Keratinocyte (primary cell): Measurements from ENCODE around the gene TMEM17. TPM values are rescaled to one million over a fixed set of nuclear protein-coding genes. Genes with fewer than 3 reads are reported as not detected.

ENCODE experiments used
- DNase-seq: peaks from one replicate; pipeline ENCODE4 v3.0.0-alpha.2; 2011; ENCODE audit warnings: low read depth, missing footprints, low spot score
- FAIRE-seq: peaks from 2 replicates; lab custom pipeline; 2011; peaks lifted over from hg19 to GRCh38; lab: Jason Lieb, UNC
- H2AFZ ChIP-seq: 2 replicates; pipeline ENCODE4 v1.6.0; 2012; ENCODE audit warnings: low read length, control low read depth, inconsistent platforms; ENCODE audit not compliant: control insufficient read depth
- H3K27ac ChIP-seq: 2 replicates; pipeline ENCODE4 v1.5.1; 2011; ENCODE audit warnings: low read length; ENCODE audit not compliant: control insufficient read depth, insufficient read depth
- H3K27me3 ChIP-seq: 3 replicates; pipeline ENCODE4 v1.6.0; 2011; ENCODE audit warnings: low read length; ENCODE audit not compliant: control insufficient read depth, insufficient read depth; ENCODE audit errors: extremely low read depth
- H3K36me3 ChIP-seq, 2 experiments: 2 replicates in 1 of 2; 3 replicates in 1 of 2; pipeline ENCODE4 v1.5.1; 2011; ENCODE audit warnings: low read length in 2 of 2, mild to moderate bottlenecking in 1 of 2; ENCODE audit not compliant: control insufficient read depth in 2 of 2, insufficient read depth in 2 of 2; ENCODE audit errors: extremely low read depth in 1 of 2
- H3K4me1 ChIP-seq: 3 replicates; pipeline ENCODE4 v1.5.1; 2011; ENCODE audit warnings: low read length; ENCODE audit not compliant: control insufficient read depth, insufficient read depth; ENCODE audit errors: extremely low read depth
- H3K4me2 ChIP-seq: 3 replicates; pipeline ENCODE4 v1.6.0; 2011; ENCODE audit warnings: low read depth, low read length; ENCODE audit not compliant: control insufficient read depth, insufficient read depth; ENCODE audit errors: extremely low read depth
- H3K4me3 ChIP-seq, 3 experiments: fragments of 200-600 bp in 1 of 3; sonication (generic) in 1 of 3; 2 replicates in 2 of 3; 3 replicates in 1 of 3; pipeline ENCODE4 v1.5.1; 2011 to 2016; ENCODE audit warnings: low read length in 3 of 3, mild to moderate bottlenecking in 3 of 3, control low read depth in 2 of 3, inconsistent platforms in 1 of 3, low read depth in 1 of 3, mixed read lengths in 1 of 3, mixed run types in 1 of 3, moderate library complexity in 1 of 3; ENCODE audit not compliant: control insufficient read depth in 2 of 3, insufficient read depth in 2 of 3; ENCODE audit errors: extremely low read depth in 1 of 3
- H3K79me2 ChIP-seq: 2 replicates; pipeline ENCODE4 v1.6.0; 2012; ENCODE audit warnings: low read length; ENCODE audit not compliant: control insufficient read depth, insufficient read depth
- H3K9ac ChIP-seq: 3 replicates; pipeline ENCODE4 v1.6.0; 2011; ENCODE audit warnings: low read length; ENCODE audit not compliant: control insufficient read depth, insufficient read depth; ENCODE audit errors: extremely low read depth
- H3K9me1 ChIP-seq: 3 replicates; pipeline ENCODE4 v1.6.0; 2011; ENCODE audit warnings: low read length; ENCODE audit not compliant: control insufficient read depth, insufficient read depth; ENCODE audit errors: extremely low read depth
- H3K9me3 ChIP-seq: 2 replicates; pipeline ENCODE4 v1.5.1; 2012; ENCODE audit warnings: low read depth, low read length; ENCODE audit not compliant: control insufficient read depth
- H4K20me1 ChIP-seq: 3 replicates; pipeline ENCODE4 v1.6.0; 2011; ENCODE audit warnings: low read length; ENCODE audit not compliant: control insufficient read depth, insufficient read depth; ENCODE audit errors: extremely low read depth
- EZH2 ChIP-seq: IDR thresholded peaks from one replicate; pipeline ENCODE4 v1.6.1; 2012; ENCODE audit warnings: inconsistent platforms, mild to moderate bottlenecking, low read length, moderate library complexity
- dilution Hi-C: fragments of 300-500 bp; cut with MboI; formaldehyde crosslinking; loops from one replicate; pipeline ENCODE4 v1.7.0; 2020; ENCODE audit warnings: low sequenced_read_pairs; ENCODE audit not compliant: extremely low pct_ligation_motif_present
- polyA plus RNA-seq, 5 experiments: library from polyadenylated mRNA; depleted of rRNA in 3 of 5; stranded (reverse) in 3 of 5; stranded (forward) in 1 of 5; unstranded in 1 of 5; fragments of >200 nt; gene quantifications; 1 replicate in 1 of 5; 2 replicates in 3 of 5; 3 replicates in 1 of 5; pipeline versions ENCODE4 v1.2.1 to v1.2.3, GENCODE V29; 2011 to 2012; ENCODE audit warnings: missing spikeins in 2 of 5, low read depth in 1 of 5, low replicate concordance in 1 of 5
- TF ChIP-seq, protein P1 (sequence below), 3 experiments: IDR thresholded peaks in 1 of 3; conservative IDR thresholded peaks in 1 of 3; optimal IDR thresholded peaks in 1 of 3; 2 replicates in 2 of 3; 3 replicates in 1 of 3; pipeline versions ENCODE3 to v1.5.1; 2011; ENCODE audit warnings: low read length in 3 of 3, mild to moderate bottlenecking in 3 of 3, moderate library complexity in 2 of 3, control low read depth in 1 of 3, inconsistent platforms in 1 of 3; ENCODE audit not compliant: insufficient read depth in 2 of 3; ENCODE audit errors: extremely low read depth in 1 of 3

Gene TMEM17
- polyA plus RNA-seq, 1 donor (not counting 4 experiments of a cell fraction or from before 2014, with no cell fraction given): 5.1 TPM

DNA sequence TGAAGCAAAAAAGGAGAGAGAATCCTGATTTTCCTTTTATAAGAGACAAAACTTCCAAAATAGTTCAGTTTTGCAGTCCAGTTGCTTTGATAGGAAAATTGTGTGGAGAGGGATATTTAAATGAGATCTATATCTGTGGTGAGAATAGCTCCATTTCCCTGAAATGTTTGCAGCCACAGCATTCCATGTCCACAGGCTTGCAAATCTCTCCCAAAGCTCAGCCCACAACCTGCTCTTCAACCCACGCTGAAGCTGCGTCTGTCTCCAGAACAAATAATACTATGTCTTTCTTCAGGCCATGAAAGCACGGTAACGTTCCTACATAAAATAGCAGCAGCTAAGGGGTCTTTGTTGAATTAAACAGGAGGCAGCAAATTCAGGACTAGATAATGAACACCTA lies 31.8 kb downstream of the TMEM17 start:
- H3K9ac ChIP-seq: no peak overlapping the region
- H3K27me3 ChIP-seq: no peaks in the 10 kb centered on the region
- no peaks in the 10 kb centered on the region for H4K20me1 ChIP-seq
- TF ChIP-seq, protein P1, sequence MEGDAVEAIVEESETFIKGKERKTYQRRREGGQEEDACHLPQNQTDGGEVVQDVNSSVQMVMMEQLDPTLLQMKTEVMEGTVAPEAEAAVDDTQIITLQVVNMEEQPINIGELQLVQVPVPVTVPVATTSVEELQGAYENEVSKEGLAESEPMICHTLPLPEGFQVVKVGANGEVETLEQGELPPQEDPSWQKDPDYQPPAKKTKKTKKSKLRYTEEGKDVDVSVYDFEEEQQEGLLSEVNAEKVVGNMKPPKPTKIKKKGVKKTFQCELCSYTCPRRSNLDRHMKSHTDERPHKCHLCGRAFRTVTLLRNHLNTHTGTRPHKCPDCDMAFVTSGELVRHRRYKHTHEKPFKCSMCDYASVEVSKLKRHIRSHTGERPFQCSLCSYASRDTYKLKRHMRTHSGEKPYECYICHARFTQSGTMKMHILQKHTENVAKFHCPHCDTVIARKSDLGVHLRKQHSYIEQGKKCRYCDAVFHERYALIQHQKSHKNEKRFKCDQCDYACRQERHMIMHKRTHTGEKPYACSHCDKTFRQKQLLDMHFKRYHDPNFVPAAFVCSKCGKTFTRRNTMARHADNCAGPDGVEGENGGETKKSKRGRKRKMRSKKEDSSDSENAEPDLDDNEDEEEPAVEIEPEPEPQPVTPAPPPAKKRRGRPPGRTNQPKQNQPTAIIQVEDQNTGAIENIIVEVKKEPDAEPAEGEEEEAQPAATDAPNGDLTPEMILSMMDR (optimal IDR thresholded peaks at IDR 0.05 in 1 of 3, IDR thresholded peaks at IDR 0.05 in 1 of 3, conservative IDR thresholded peaks at IDR 0.05 in 1 of 3; ENCODE audit: extremely low read depth in 1 of 3, insufficient read depth in 2 of 3, low read length in 3 of 3): no peak
- no peak for TF ChIP-seq EZH2
- no peaks in the 10 kb centered on the region for H3K9me1 ChIP-seq
- no peak overlapping the region for H2AFZ ChIP-seq
- H3K79me2 ChIP-seq: no peaks in the 10 kb centered on the region
- FAIRE-seq (no peak), DNase-seq (no peak)
- no peaks in the 10 kb centered on the region for H3K36me3 ChIP-seq
- no peak overlapping the region for H3K4me2 ChIP-seq
- H3K4me1 ChIP-seq: peaks cover 21% of the 10 kb centered on the region
- dilution Hi-C loops: no loop called here
- no peaks in the 10 kb centered on the region for H3K9me3 ChIP-seq
- no peak overlapping the region for H3K27ac ChIP-seq
- no peak overlapping the region for H3K4me3 ChIP-seq

DNA sequence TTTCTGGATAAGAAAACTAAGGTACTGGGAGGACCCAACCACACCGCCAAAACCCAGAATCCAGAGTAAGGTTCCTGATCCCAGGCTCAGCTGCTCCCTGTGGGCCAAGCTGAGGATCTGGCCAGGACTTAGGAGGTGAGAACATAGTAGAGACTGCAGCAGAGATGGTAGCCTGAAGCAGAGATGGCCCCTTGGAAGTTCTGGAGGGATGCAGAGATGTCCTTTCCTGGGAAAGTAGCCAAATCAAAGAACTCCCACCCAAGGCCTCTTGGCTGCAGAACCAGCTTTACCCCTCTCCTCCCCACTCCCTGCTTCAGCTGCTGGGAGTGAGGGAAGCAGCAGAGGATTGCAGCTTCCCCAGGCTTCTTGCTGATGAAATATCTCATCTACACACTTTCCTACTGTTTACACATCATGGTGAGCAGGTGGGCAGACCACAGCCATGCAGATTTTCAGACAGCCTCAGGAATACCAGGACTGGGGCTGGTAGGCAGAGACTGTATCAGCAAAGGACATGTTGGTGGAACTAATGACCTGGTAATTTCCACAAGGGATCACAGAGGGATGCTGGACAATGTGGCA lies 32.7 kb downstream of the TMEM17 start:
- Histone ChIP-seq H4K20me1 (no peaks in the 10 kb centered on the region), H3K4me1 (peaks cover 21% of the 10 kb centered on the region), H3K27me3 (no peaks in the 10 kb centered on the region), H3K9ac (no peak overlapping the region), H3K9me1 (no peaks in the 10 kb centered on the region), H3K4me3 (no peak overlapping the region), H3K79me2 (no peaks in the 10 kb centered on the region), H3K27ac (no peak overlapping the region), H3K9me3 (no peaks in the 10 kb centered on the region), H2AFZ (no peak overlapping the region), H3K4me2 (no peak overlapping the region), H3K36me3 (no peaks in the 10 kb centered on the region)
- FAIRE-seq: no peak
- dilution Hi-C loops: no loop called here
- DNase-seq: no peak
- TF ChIP-seq, protein P1 (optimal IDR thresholded peaks at IDR 0.05 in 1 of 3, IDR thresholded peaks at IDR 0.05 in 1 of 3, conservative IDR thresholded peaks at IDR 0.05 in 1 of 3; ENCODE audit: extremely low read depth in 1 of 3, insufficient read depth in 2 of 3, low read length in 3 of 3): no peak
- no peak for TF ChIP-seq EZH2
